ENCODE results near the gene TNFSF12.
A peak's percentile ranks its signal among the peaks of the same experiment; 100 is the strongest.
"Not testable (repeated sequence)": the region's sequence is repeated elsewhere in the genome, so short reads cannot be mapped to it uniquely, and the experiment has no call there.

TNFSF12 gene

DNA sequence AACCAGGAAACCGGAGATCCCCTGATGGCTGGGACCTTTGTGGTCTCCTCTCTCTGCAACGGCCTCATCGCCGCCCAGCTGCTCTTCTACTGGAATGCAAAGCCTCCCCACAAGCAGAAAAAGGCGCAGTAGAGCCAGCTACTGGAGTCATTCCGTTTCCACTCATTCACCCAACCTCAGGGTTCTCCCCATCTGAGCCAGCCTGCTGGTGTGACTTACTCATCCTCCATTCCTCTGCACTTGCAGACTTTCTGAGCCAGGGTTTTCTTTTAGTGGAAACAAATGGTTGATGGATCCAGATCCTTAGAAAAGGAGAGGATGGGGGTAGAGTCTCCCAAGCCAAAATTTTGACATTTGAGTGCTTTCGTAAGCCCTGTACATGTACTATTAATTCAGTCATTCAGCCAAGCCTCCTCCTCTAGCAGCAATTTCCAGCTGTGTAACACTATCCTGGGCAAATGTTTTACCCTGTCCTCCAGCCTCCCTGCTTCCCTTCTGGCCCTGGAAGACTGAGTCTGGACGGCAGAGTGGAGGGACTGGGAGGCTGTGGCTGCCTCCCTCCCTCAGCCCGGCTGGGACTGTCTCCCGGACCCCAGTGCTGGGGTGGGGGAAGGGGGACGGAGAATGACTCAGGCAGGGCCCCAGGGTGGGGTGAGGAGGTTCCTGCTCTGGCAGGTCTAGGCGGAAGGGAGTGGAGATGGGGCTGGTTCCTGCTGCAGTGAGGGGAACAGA, 38.7 kb downstream of the TNFSF12 start:
- peak; percentile 92 for DNase-seq (ENCODE audit: low spot score)

DNA sequence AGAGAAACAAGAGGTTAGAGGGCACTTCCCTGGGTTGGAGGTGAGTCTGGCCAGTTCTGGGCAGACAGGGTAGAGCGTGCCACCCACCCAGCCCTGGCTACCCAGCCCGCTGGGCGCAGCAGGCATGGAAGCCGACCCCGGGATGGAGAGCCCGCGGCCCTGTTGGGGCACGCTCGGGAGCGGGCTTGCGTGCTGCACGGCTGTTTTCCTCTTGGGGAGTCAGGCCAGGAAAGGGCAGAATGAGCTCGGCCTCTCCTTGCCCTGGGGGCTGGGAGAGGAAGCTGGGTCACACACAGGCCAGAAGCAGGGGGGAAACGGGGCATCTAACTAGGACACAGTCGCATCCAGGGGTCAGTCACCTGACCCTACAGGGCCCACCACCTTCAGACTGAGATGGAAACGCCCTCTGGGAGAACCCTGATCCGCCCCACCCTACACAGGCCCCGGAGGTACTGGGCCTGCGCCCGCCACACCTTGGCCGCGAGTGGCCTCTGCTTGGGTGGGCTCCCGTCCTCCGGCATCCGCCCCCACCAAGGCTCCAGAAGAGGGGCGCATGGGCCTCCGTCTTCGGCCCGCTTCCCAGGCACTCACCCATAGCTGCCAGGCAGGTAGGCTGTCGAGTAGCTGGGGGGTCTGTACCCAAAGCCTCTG, 39.8 kb downstream of the TNFSF12 start:
- DNase-seq (ENCODE audit: low spot score): no peak

DNA sequence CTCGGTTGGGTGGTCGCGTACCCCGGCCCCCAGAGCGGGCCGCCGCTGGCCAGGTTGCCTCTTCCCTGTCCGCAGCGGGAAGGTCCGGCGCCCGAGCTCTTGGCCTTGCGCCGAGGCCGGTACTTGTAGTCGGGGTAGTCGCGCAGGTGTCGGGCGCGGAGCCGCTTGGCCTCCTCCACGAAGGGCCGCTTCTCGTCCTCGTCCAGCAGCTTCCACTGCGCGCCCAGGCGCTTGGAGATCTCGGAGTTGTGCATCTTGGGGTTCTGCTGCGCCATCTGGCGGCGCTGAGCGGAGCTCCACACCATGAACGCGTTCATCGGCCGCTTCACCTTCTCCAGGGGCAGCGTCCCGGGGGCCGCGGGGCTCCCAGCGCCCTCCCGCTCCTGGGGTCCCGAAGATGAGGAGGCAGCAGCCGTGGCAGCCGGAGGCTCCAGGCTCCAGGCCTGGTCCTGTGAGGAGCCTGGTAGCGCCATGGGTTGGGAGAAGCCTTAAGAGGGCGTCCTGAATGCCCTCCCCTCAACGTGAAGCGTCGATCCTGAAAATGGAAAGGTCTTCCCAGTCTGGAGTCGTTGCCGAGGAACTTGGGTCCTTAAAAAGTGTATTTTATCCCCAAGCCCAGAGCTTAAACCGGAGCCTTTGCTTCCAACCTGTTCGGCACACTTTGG, 40.5 kb downstream of the TNFSF12 start:
- peak; percentile 85 for DNase-seq (ENCODE audit: low spot score)

DNA sequence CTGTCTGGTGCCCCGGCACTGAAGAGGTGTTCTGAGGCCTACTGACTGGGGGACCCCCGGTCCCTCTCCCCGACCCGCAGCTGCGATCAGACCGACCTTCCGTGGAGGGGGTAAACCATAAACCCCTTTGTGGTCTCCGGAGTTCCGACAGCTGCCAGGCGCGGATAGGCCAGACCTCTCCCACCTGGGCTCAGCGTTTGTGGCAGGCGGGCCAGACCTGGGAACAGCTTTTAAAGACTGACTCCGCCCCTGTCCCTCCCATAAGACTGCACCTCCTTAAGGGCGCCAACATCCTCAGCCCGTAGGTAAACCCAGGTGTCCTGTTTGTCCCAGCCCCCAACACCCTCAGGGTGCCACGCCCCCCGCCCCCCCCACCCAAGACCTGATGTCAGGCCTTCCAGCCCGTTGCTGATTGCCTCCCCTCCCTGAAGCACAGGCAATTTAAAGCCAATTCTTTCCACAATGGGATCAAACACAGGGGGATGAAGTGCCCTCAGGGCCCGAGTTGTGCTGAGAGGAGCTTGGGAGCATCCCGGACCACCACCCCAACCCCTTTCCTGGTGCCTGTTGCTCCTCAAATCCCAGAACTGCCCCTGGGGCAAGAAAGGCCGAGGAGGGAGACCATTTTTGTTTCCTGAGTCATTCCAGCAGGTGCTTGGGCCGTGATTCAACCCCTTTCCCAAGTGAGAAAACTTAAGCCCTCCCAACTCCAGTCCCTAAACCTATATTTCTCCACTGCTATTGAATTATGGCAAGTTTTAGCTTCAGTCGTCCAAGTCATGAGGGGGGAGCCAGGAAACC, 41.2 kb downstream of the TNFSF12 start, which contains the start of gene SOX15:
Gene SOX15, minus strand, starts transcription at position 204 of the 801 bp plus-strand sequence. CDS start 418 bp downstream, outside the sequence.
- no peak for DNase-seq (ENCODE audit: low spot score)

DNA sequence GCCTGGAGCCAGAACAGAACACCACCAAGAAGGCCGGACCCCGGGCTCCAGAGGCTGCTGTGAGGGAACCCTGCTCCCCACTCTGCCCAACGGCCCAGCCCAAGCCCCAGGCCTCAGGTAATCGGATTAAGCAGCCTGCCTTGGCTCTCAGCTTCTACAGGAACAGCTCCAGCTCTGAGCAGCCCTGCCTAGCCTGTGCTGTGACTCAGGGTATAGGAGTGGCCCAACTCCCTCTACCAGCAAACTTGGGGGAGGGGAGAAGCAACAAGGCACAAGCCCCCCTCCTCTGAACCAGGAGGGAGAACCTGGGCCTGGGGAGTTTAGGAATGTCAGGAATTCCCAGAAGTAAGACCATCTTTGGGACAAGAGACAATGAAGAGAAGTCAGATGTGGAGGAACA, 41.9 kb downstream of the TNFSF12 start:
- DNase-seq (ENCODE audit: low spot score): peak; percentile 67

DNA sequence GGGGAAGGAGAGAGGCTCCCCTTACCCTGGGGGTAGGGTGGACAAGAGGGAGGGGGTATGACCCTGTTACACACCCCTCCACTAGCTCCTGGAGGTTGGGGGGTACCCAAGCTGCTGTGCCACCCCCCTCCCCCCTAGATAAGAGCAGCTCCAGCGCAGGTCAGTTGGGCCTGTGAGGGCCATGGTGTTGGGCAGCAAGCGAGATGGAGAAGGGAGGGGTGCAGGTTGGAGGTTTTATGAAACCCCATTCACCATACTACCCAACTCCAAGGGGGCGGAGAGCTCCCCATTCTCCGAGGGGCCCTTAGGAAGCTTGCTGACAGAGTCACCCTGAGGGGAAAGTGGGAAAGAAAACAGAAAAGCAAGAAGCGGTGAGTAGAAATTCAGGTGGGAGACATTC, 42.7 kb downstream of the TNFSF12 start:
- DNase-seq (ENCODE audit: low spot score): no peak

DNA sequence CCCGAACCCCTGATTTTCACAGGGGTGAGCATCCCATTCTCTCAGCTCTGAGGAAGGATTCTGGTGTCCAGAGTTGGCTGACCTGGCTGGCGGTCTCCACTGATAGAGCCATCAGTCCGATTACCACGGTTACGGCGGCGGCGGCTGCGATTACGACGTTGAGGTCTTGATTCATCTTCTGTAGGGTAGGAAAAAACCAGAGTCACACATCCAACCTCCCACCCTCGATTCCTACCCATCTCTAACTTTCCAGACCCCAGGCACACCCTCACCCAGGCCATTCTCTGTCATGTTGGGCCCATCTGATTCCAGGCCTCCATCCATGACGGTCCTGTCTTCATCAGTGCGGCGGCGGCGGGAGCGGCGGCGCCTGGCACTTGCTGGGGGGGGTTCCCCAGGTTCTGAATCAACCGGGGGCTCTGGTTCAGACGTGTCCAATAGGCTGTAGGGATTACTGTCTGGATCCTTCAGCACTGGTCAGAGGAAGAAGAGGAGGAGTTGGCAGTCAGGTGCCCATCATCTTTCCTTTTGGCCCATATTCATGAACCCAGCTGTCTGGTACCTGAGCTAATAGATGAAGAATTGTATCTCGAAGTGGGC, 43.7 kb downstream of the TNFSF12 start:
- DNase-seq (ENCODE audit: low spot score): no peak

DNA sequence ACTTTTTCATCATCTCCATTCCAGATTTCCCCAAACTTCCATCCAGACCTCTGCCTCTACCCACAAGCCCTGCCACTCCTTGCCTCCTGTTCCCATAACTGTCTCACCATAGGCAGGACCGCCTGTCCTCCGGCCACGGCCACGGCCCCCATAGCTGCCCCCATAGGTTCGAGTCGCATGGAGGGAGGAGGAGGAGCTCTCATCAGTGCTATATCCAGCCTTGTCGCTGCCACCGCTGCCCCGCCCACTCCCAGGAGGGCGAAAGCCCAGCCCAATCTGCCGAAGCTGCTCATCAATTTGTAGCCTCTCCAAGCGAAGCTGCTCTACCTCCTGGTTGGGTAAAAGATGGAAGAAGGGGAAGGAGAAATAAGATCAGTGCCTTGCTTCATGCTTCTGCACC, 44.4 kb downstream of the TNFSF12 start:
- no peak for DNase-seq (ENCODE audit: low spot score)

DNA sequence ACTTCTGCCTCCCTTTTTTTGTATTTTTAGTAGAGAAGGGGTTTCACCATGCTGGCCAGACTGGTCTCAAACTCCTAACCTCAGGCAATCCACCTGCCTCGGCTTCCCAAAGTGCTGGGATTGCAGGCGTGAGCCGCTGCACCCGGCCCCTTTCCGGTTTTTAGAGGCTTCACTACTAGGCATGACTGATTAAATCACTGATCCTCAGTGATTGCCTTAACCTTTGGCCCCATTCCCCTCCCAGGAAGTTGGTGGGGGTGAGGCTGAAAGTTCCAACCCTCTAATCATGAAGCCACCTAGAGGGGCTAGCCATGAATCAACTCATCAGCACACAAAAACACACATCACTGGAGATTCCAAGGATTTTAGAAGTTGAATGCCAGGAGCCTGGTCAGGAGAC, 48.7 kb downstream of the TNFSF12 start:
- DNase-seq (ENCODE audit: low spot score): not testable (repeated sequence)

DNA sequence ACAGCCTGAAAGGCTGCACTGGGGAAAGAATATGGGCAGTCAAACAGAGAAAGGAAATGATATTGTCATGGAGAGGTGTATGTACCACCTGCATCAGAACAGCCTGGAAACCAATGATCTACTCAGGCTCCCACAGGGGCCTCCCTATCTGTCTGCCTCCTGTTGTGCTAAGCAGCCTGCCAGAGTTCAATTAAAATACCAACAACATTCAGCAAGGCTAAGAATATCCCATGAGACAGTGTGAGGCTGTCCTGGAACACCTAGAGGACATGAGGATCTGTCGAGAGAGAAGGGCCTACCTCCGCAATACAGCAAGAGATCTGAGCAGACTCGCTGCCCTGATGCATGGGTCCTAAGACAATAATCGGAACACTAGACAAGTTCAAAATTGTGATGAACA, 57.4 kb downstream of the TNFSF12 start:
- no peak for DNase-seq (ENCODE audit: low spot score)

Data from AG08395 (cell line).